H9 (cell line): Measurements from ENCODE around the gene TRIM2. TPM values are rescaled to one million over a fixed set of nuclear protein-coding genes. Genes with fewer than 3 reads are reported as not detected.

Experiments
- DNase-seq: peaks from one replicate; pipeline ENCODE4 v3.0.0-alpha.2; 2017
- H2AFZ ChIP-seq: one replicate; pipeline ENCODE4 v1.6.1; 2013; ENCODE audit warnings: mild to moderate bottlenecking, low read length, control low read depth, moderate library complexity
- H2AK5ac ChIP-seq: 2 replicates; pipeline ENCODE4 v1.6.1; 2013; ENCODE audit warnings: low read length, control low read depth, mixed read lengths; ENCODE audit not compliant: insufficient read length
- H2BK120ac ChIP-seq: one replicate; pipeline ENCODE4 v1.6.1; 2013; ENCODE audit warnings: low read depth, mild to moderate bottlenecking, low read length, control low read depth, inconsistent platforms; ENCODE audit not compliant: poor library complexity, severe bottlenecking
- H2BK12ac ChIP-seq: 2 replicates; pipeline ENCODE4 v1.6.1; 2013; ENCODE audit warnings: low read length, control low read depth, mixed read lengths, low read depth; ENCODE audit not compliant: insufficient read length
- H2BK15ac ChIP-seq: 2 replicates; pipeline ENCODE4 v1.6.1; 2013; ENCODE audit warnings: low read depth, low read length, control low read depth
- H2BK20ac ChIP-seq: one replicate; pipeline ENCODE4 v1.6.1; 2013; ENCODE audit warnings: low read depth, mild to moderate bottlenecking, low read length, control low read depth, inconsistent platforms; ENCODE audit not compliant: poor library complexity, severe bottlenecking
- H2BK5ac ChIP-seq: 2 replicates; pipeline ENCODE4 v1.6.1; 2013; ENCODE audit warnings: low read length, control low read depth, mixed read lengths; ENCODE audit not compliant: insufficient read length
- H3K14ac ChIP-seq: 2 replicates; pipeline ENCODE4 v1.6.1; 2013; ENCODE audit warnings: low read length, control low read depth; ENCODE audit not compliant: insufficient read depth
- H3K18ac ChIP-seq: 2 replicates; pipeline ENCODE4 v1.6.1; 2013; ENCODE audit warnings: low read depth, mild to moderate bottlenecking, mixed read lengths, low read length, control low read depth; ENCODE audit not compliant: insufficient read length
- H3K23ac ChIP-seq: 2 replicates; pipeline ENCODE4 v1.6.1; 2013; ENCODE audit warnings: low read length, control low read depth, mixed read lengths, low read depth; ENCODE audit not compliant: insufficient read length
- H3K23me2 ChIP-seq: 2 replicates; pipeline ENCODE4 v1.6.1; 2013; ENCODE audit warnings: low read depth, mild to moderate bottlenecking, mixed read lengths, low read length, control low read depth; ENCODE audit not compliant: insufficient read length, poor library complexity, severe bottlenecking
- H3K27ac ChIP-seq: 2 replicates; pipeline ENCODE4 v1.5.1; 2013; ENCODE audit warnings: low read length, control low read depth, mixed read lengths, low read depth; ENCODE audit not compliant: insufficient read length
- H3K27me3 ChIP-seq: 2 replicates; pipeline ENCODE4 v1.6.1; 2013; ENCODE audit warnings: low read length, control low read depth, inconsistent platforms; ENCODE audit not compliant: insufficient read depth
- H3K4ac ChIP-seq: 2 replicates; pipeline ENCODE4 v1.6.1; 2013; ENCODE audit warnings: low read depth, mild to moderate bottlenecking, control low read depth, inconsistent platforms, low read length, moderate library complexity
- H3K4me1 ChIP-seq: 2 replicates; pipeline ENCODE4 v1.6.1; 2013; ENCODE audit warnings: low read length, control low read depth, inconsistent platforms; ENCODE audit not compliant: insufficient read depth
- H3K4me2 ChIP-seq: 2 replicates; pipeline ENCODE4 v1.6.1; 2013; ENCODE audit warnings: low read length, control low read depth, mixed read lengths; ENCODE audit not compliant: insufficient read length, insufficient read depth
- H3K56ac ChIP-seq: 2 replicates; pipeline ENCODE4 v1.6.1; 2013; ENCODE audit warnings: low read depth, mild to moderate bottlenecking, mixed read lengths, low read length, control low read depth; ENCODE audit not compliant: insufficient read length
- H3K79me1 ChIP-seq: 2 replicates; pipeline ENCODE4 v1.6.1; 2013; ENCODE audit warnings: low read depth, mild to moderate bottlenecking, moderate library complexity, low read length, control low read depth, inconsistent platforms; ENCODE audit not compliant: insufficient read depth, poor library complexity, severe bottlenecking
- H3K79me2 ChIP-seq: 2 replicates; pipeline ENCODE4 v1.6.1; 2013; ENCODE audit warnings: low read length, control low read depth, inconsistent platforms; ENCODE audit not compliant: insufficient read depth
- H3K9ac ChIP-seq: 2 replicates; pipeline ENCODE4 v1.6.1; 2013; ENCODE audit warnings: low read length, control low read depth, mixed read lengths; ENCODE audit not compliant: insufficient read length; ENCODE audit errors: extremely low read depth
- H3K9me3 ChIP-seq: one replicate; pipeline ENCODE4 v1.6.1; 2013; ENCODE audit warnings: low read depth, low read length, inconsistent platforms; ENCODE audit not compliant: control insufficient read depth
- H3T11ph ChIP-seq: one replicate; pipeline ENCODE4 v1.6.1; 2013; ENCODE audit warnings: mild to moderate bottlenecking, low read length, control low read depth, inconsistent platforms
- H4K20me1 ChIP-seq: one replicate; pipeline ENCODE4 v1.6.1; 2013; ENCODE audit not compliant: control insufficient read depth, insufficient read length, insufficient read depth
- H4K5ac ChIP-seq: 2 replicates; pipeline ENCODE4 v1.6.1; 2013; ENCODE audit warnings: low read depth, mild to moderate bottlenecking, mixed read lengths, low read length, control low read depth; ENCODE audit not compliant: insufficient read length
- H4K8ac ChIP-seq: replicated peaks from 2 replicates; pipeline ENCODE4 v1.6.1; 2013; ENCODE audit warnings: low read length, control low read depth, mixed read lengths, low read depth; ENCODE audit not compliant: insufficient read length
- H4K91ac ChIP-seq: 2 replicates; pipeline ENCODE4 v1.6.1; 2013; ENCODE audit warnings: low read depth, mild to moderate bottlenecking, moderate library complexity, mixed read lengths, low read length, control low read depth; ENCODE audit not compliant: insufficient read length
- H3K27ac Mint-ChIP-seq, 3 experiments: 2 replicates in 2 of 3; 3 replicates in 1 of 3; pipeline ENCODE4 v1.8.0; 2020 to 2021; ENCODE audit warnings: mixed read lengths in 3 of 3, mild to moderate bottlenecking in 1 of 3, moderate library complexity in 1 of 3
- H3K27me3 Mint-ChIP-seq: 2 replicates; pipeline ENCODE4 v1.8.0; 2021; ENCODE audit warnings: low read depth, mild to moderate bottlenecking, moderate library complexity, mixed read lengths
- H3K36me3 Mint-ChIP-seq, 3 experiments: 2 replicates in 2 of 3; 3 replicates in 1 of 3; pipeline ENCODE4 v1.8.0; 2020 to 2021; ENCODE audit warnings: low read depth in 3 of 3, mixed read lengths in 3 of 3; ENCODE audit not compliant: insufficient read depth in 1 of 3
- H3K4me1 Mint-ChIP-seq, 2 experiments: 2 replicates each; pipeline ENCODE4 v1.8.0; 2020; ENCODE audit warnings: mixed read lengths in 2 of 2
- H3K4me3 Mint-ChIP-seq, 2 experiments: 2 replicates in 1 of 2; 3 replicates in 1 of 2; pipeline ENCODE4 v1.8.0; 2020 to 2021; ENCODE audit warnings: mild to moderate bottlenecking in 2 of 2, mixed read lengths in 2 of 2, moderate library complexity in 1 of 2
- H3K9me3 Mint-ChIP-seq, 2 experiments: 2 replicates in 1 of 2; 3 replicates in 1 of 2; pipeline ENCODE4 v1.8.0; 2020; ENCODE audit warnings: mild to moderate bottlenecking in 2 of 2, mixed read lengths in 2 of 2, moderate library complexity in 1 of 2
- CTCF ChIP-seq: fragments of 200-600 bp; sonication (generic); conservative IDR thresholded peaks from 3 replicates; pipeline ENCODE4 v1.8.0; 2021; ENCODE audit warnings: antibody characterized with exemption, mild to moderate bottlenecking
- WGBS: extraction: QIAGEN DNeasy Blood & Tissue Kit; methylation state at CpG from one replicate; pipeline ENCODE4 v1.1.7; 2013; ENCODE audit warnings: missing lambda C conversion rate, low lambda C conversion rate, mixed read lengths; ENCODE audit not compliant: insufficient read length; ENCODE audit errors: extremely low coverage; 5-methylcytosine and 5-hydroxymethylcytosine counted together
- total RNA-seq: library from RNA; stranded (reverse); gene quantifications from 2 replicates; pipeline ENCODE4 v1.2.1, GENCODE V29; 2021

The TRIM2 gene
- total RNA-seq, 1 experiment from 2014 or later: 28.9 TPM

GRCh38 chr4:153220682-153221395, 16.6 kb downstream of the TRIM2 start:
- Histone ChIP-seq H3K14ac (no peak overlapping the region), H3K23ac (no peak overlapping the region), H3K27me3 (peaks cover 8% of the 10 kb centered on the region; the same call in 1 of the 2 replicates), H3K9me3 (no peaks in the 10 kb centered on the region), H3K23me2 (peaks cover 18% of the 10 kb centered on the region), H2BK120ac (no peak overlapping the region), H2AK5ac (no peak overlapping the region), H3K4me1 (0 out of 2 replicates have a peak, but pooled peaks cover 3% of the 10 kb centered on the region), H2BK20ac (no peak overlapping the region), H3K18ac (no peak overlapping the region), H4K8ac (no peak overlapping the region), H3K56ac (no peak overlapping the region), H4K20me1 (no peaks in the 10 kb centered on the region), H3K4me2 (no peak overlapping the region), H4K91ac (no peak overlapping the region), H3K27ac (no peak overlapping the region), H3K79me2 (no peaks in the 10 kb centered on the region), H3K4ac (no peak overlapping the region), H2BK15ac (no peak overlapping the region), H4K5ac (no peak overlapping the region), H2BK12ac (no peak overlapping the region), H3K79me1 (no peaks in the 10 kb centered on the region), H3T11ph (no peak overlapping the region), H3K9ac (no peak overlapping the region), H2BK5ac (no peak overlapping the region), H2AFZ (no peak overlapping the region)
- WGBS: no CpG with 5 or more reads among the region's 5 CpGs
- Mint-ChIP-seq H3K9me3 (peaks cover 3 to 5% of the 10 kb centered on the region in 2 experiments; a peak in 4 of 5 replicates), H3K4me3 (no peak overlapping the region), H3K36me3 (peaks cover 0 to 11% (median 11%) of the 10 kb centered on the region in 3 experiments; a peak in 5 of 7 replicates), H3K27me3 (peaks cover 33% of the 10 kb centered on the region), H3K4me1 (peaks cover 26 to 29% of the 10 kb centered on the region in 2 experiments), H3K27ac (no peak overlapping the region)
- TF ChIP-seq CTCF: no peak
- DNase-seq: no peak
